Measurements from ENCODE around the gene MBD4. TPM values are rescaled to one million over a fixed set of nuclear protein-coding genes. Genes with fewer than 3 reads are reported as not detected.
"Not testable (repeated sequence)": the region's sequence is repeated elsewhere in the genome, so short reads cannot be mapped to it uniquely, and the experiment has no call there.

MBD4 gene
- 34.0 TPM for polyA plus RNA-seq (2013, experiment 1 of 2)
- 34.3 TPM for polyA plus RNA-seq (2013, experiment 2 of 2)

- Histone ChIP-seq H3K9me3 (ENCODE audit: insufficient read depth, low read depth, low read length) (no peaks in the 10 kb centered on the region), H3K4me3 (ENCODE audit: low read length) (peak within 1 kb of the TSS; percentile 93), H3K9ac (ENCODE audit: low read depth, low read length) (peak within 1 kb of the TSS; percentile 83), H3K27ac (ENCODE audit: low read depth, low read length) (peak within 1 kb of the TSS; percentile 93), H3K4me1 (ENCODE audit: insufficient read depth, low read length) (peaks cover 26% of the 10 kb centered on the region; the same call in 1 of the 2 replicates), H3K36me3 (ENCODE audit: insufficient read depth, low read length) (peaks cover 34% of the 10 kb centered on the region), H3K27me3 (ENCODE audit: insufficient read depth, low read length) (no peaks in the 10 kb centered on the region)
- under 1% methylated on average over 75 of the region's 75 CpGs for WGBS
These were observed at the start of gene MBD4, which contains the start of gene IFT122 for GRCh38 chr3:129439817-129440617. TSS of gene MBD4 (minus strand) at chr3:129439948. CDS start at chr3:129439833, 115 bp downstream. TSS of gene IFT122 (plus strand) at chr3:129440224. CDS start at chr3:129440331, 107 bp downstream.

GRCh38 chr3:129489258-129489657 lies 49.5 kb upstream of the MBD4 start:
- not testable (repeated sequence) for H3K27ac ChIP-seq (ENCODE audit: low read depth, low read length); H3K9me3 ChIP-seq (ENCODE audit: insufficient read depth, low read depth, low read length); H3K4me3 ChIP-seq (ENCODE audit: low read length); H3K9ac ChIP-seq (ENCODE audit: low read depth, low read length); H3K27me3 ChIP-seq (ENCODE audit: insufficient read depth, low read length)
- peaks cover 28% of the 10 kb centered on the region for H3K4me1 ChIP-seq (ENCODE audit: insufficient read depth, low read length)
- 94% methylated on average over 9 of the region's 10 CpGs for WGBS
- peaks cover 16% of the 10 kb centered on the region for H3K36me3 ChIP-seq (ENCODE audit: insufficient read depth, low read length)

GRCh38 chr3:129487868-129488335 lies 48.2 kb upstream of the MBD4 start:
- Histone ChIP-seq H3K36me3 (ENCODE audit: insufficient read depth, low read length) (peaks cover 18% of the 10 kb centered on the region), H3K4me1 (ENCODE audit: insufficient read depth, low read length) (peaks cover 27% of the 10 kb centered on the region)
- not testable (repeated sequence) for H3K4me3 ChIP-seq (ENCODE audit: low read length); H3K9me3 ChIP-seq (ENCODE audit: insufficient read depth, low read depth, low read length); H3K9ac ChIP-seq (ENCODE audit: low read depth, low read length); H3K27ac ChIP-seq (ENCODE audit: low read depth, low read length); H3K27me3 ChIP-seq (ENCODE audit: insufficient read depth, low read length)
- WGBS, result 87% methylated on average over 4 of the region's 4 CpGs

GRCh38 chr3:129487183-129487867 lies 47.6 kb upstream of the MBD4 start:
- Histone ChIP-seq H3K9me3 (ENCODE audit: insufficient read depth, low read depth, low read length) (no peaks in the 10 kb centered on the region), H3K27me3 (ENCODE audit: insufficient read depth, low read length) (no peaks in the 10 kb centered on the region), H3K9ac (ENCODE audit: low read depth, low read length) (no peak overlapping the region), H3K27ac (ENCODE audit: low read depth, low read length) (no peak overlapping the region), H3K36me3 (ENCODE audit: insufficient read depth, low read length) (peaks cover 21% of the 10 kb centered on the region), H3K4me1 (ENCODE audit: insufficient read depth, low read length) (peaks cover 30% of the 10 kb centered on the region), H3K4me3 (ENCODE audit: low read length) (no peak overlapping the region)
- WGBS, result 94% methylated on average over 13 of the region's 13 CpGs

GRCh38 chr3:129486664-129487035 lies 46.9 kb upstream of the MBD4 start:
- H3K36me3 ChIP-seq (ENCODE audit: insufficient read depth, low read length), result peaks cover 16% of the 10 kb centered on the region
- 90% methylated on average over 2 of the region's 2 CpGs for WGBS
- H3K9me3 ChIP-seq (ENCODE audit: insufficient read depth, low read depth, low read length), result no peaks in the 10 kb centered on the region
- H3K9ac ChIP-seq (ENCODE audit: low read depth, low read length), result peak overlapping the region; percentile 46; the same call in 1 of the 2 replicates
- H3K27me3 ChIP-seq (ENCODE audit: insufficient read depth, low read length), result no peaks in the 10 kb centered on the region
- peaks cover 37% of the 10 kb centered on the region for H3K4me1 ChIP-seq (ENCODE audit: insufficient read depth, low read length)
- H3K4me3 ChIP-seq (ENCODE audit: low read length), result no peak overlapping the region
- peak overlapping the region; percentile 38 for H3K27ac ChIP-seq (ENCODE audit: low read depth, low read length)

GRCh38 chr3:129485721-129486663 lies 46.2 kb upstream of the MBD4 start:
- H3K4me3 ChIP-seq (ENCODE audit: low read length), result no peak overlapping the region
- peak overlapping the region; percentile 46; the same call in 1 of the 2 replicates for H3K9ac ChIP-seq (ENCODE audit: low read depth, low read length)
- 85% methylated on average over 11 of the region's 11 CpGs for WGBS
- H3K27ac ChIP-seq (ENCODE audit: low read depth, low read length), result peak overlapping the region; percentile 38; the same call in 1 of the 2 replicates
- no peaks in the 10 kb centered on the region for H3K9me3 ChIP-seq (ENCODE audit: insufficient read depth, low read depth, low read length)
- peaks cover 37% of the 10 kb centered on the region for H3K4me1 ChIP-seq (ENCODE audit: insufficient read depth, low read length)
- no peaks in the 10 kb centered on the region for H3K27me3 ChIP-seq (ENCODE audit: insufficient read depth, low read length)
- peaks cover 16% of the 10 kb centered on the region for H3K36me3 ChIP-seq (ENCODE audit: insufficient read depth, low read length)

- H3K9ac ChIP-seq (ENCODE audit: low read depth, low read length), result not testable (repeated sequence)
- H3K36me3 ChIP-seq (ENCODE audit: insufficient read depth, low read length), result peaks cover 22% of the 10 kb centered on the region
These were observed 45.4 kb upstream of the MBD4 start for GRCh38 chr3:129485146-129485545.

GRCh38 chr3:129483870-129484269 lies 44.1 kb upstream of the MBD4 start:
- Histone ChIP-seq H3K27me3 (ENCODE audit: insufficient read depth, low read length) (no peaks in the 10 kb centered on the region), H3K4me1 (ENCODE audit: insufficient read depth, low read length) (peaks cover 33% of the 10 kb centered on the region), H3K9me3 (ENCODE audit: insufficient read depth, low read depth, low read length) (no peaks in the 10 kb centered on the region), H3K36me3 (ENCODE audit: insufficient read depth, low read length) (peaks cover 34% of the 10 kb centered on the region), H3K27ac (ENCODE audit: low read depth, low read length) (no peak overlapping the region), H3K9ac (ENCODE audit: low read depth, low read length) (no peak overlapping the region), H3K4me3 (ENCODE audit: low read length) (no peak overlapping the region)
- 77% methylated on average over 8 of the region's 8 CpGs for WGBS

More at GRCh38 chr3:129485146-129485545, 45.4 kb upstream of the MBD4 start:
- 91% methylated on average over 6 of the region's 6 CpGs for WGBS
- not testable (repeated sequence) for H3K4me3 ChIP-seq (ENCODE audit: low read length); H3K27ac ChIP-seq (ENCODE audit: low read depth, low read length); H3K9me3 ChIP-seq (ENCODE audit: insufficient read depth, low read depth, low read length); H3K27me3 ChIP-seq (ENCODE audit: insufficient read depth, low read length)
- H3K4me1 ChIP-seq (ENCODE audit: insufficient read depth, low read length), result peaks cover 33% of the 10 kb centered on the region

- H3K4me3 ChIP-seq (ENCODE audit: low read length), result no peak overlapping the region
These were observed 43.0 kb upstream of the MBD4 start for GRCh38 chr3:129482721-129483120.

GRCh38 chr3:129481766-129482332 lies 42.1 kb upstream of the MBD4 start:
- Histone ChIP-seq H3K27me3 (ENCODE audit: insufficient read depth, low read length) (no peaks in the 10 kb centered on the region), H3K4me1 (ENCODE audit: insufficient read depth, low read length) (peaks cover 24% of the 10 kb centered on the region), H3K4me3 (ENCODE audit: low read length) (no peak overlapping the region), H3K9ac (ENCODE audit: low read depth, low read length) (no peak overlapping the region), H3K27ac (ENCODE audit: low read depth, low read length) (no peak overlapping the region), H3K9me3 (ENCODE audit: insufficient read depth, low read depth, low read length) (no peaks in the 10 kb centered on the region), H3K36me3 (ENCODE audit: insufficient read depth, low read length) (peaks cover 52% of the 10 kb centered on the region)
- WGBS, result 90% methylated on average over 12 of the region's 12 CpGs

More at GRCh38 chr3:129482721-129483120, 43.0 kb upstream of the MBD4 start:
- WGBS, result 65% methylated on average over 1 of the region's 1 CpG
- Histone ChIP-seq H3K36me3 (ENCODE audit: insufficient read depth, low read length) (peaks cover 46% of the 10 kb centered on the region), H3K4me1 (ENCODE audit: insufficient read depth, low read length) (peaks cover 33% of the 10 kb centered on the region), H3K9me3 (ENCODE audit: insufficient read depth, low read depth, low read length) (no peaks in the 10 kb centered on the region), H3K9ac (ENCODE audit: low read depth, low read length) (no peak overlapping the region), H3K27me3 (ENCODE audit: insufficient read depth, low read length) (no peaks in the 10 kb centered on the region), H3K27ac (ENCODE audit: low read depth, low read length) (no peak overlapping the region)

Data from HUES64 (cell line).